GM18909 (cell line): ENCODE data around the gene CHAF1A.

Source experiments
- ATAC-seq: cut with Tn5 transposase; IDR thresholded peaks from one replicate; pipeline ENCODE4 v1.9.1; 2021; ENCODE audit warnings: mild to moderate bottlenecking; ENCODE audit not compliant: unreplicated experiment, poor library complexity

The CHAF1A gene

GRCh38 chr19:4378886-4379285 lies 23.6 kb upstream of the CHAF1A start:
- no peak for ATAC-seq

GRCh38 chr19:4379383-4380253 lies 22.8 kb upstream of the CHAF1A start:
- ATAC-seq = no peak

- ATAC-seq = peak; percentile 41
Measured at GRCh38 chr19:4380254-4380727, 22.1 kb upstream of the CHAF1A start.

GRCh38 chr19:4385291-4386040 lies 17.0 kb upstream of the CHAF1A start:
- no peak for ATAC-seq

GRCh38 chr19:4386041-4386782 lies 16.2 kb upstream of the CHAF1A start:
- ATAC-seq = no peak

GRCh38 chr19:4388337-4389063 lies 13.9 kb upstream of the CHAF1A start:
- ATAC-seq = no peak

- ATAC-seq = no peak
Measured at GRCh38 chr19:4389064-4389375, 13.4 kb upstream of the CHAF1A start.

- ATAC-seq = no peak
Measured at GRCh38 chr19:4389511-4390016, 12.9 kb upstream of the CHAF1A start.

GRCh38 chr19:4390017-4390566 lies 12.3 kb upstream of the CHAF1A start:
- no peak for ATAC-seq

GRCh38 chr19:4390567-4391305 lies 11.7 kb upstream of the CHAF1A start:
- no peak for ATAC-seq

- ATAC-seq = no peak
Measured at GRCh38 chr19:4391306-4391693, 11.1 kb upstream of the CHAF1A start.

GRCh38 chr19:4391701-4392483 lies 10.5 kb upstream of the CHAF1A start:
- no peak for ATAC-seq

GRCh38 chr19:4393947-4394590 lies 8.4 kb upstream of the CHAF1A start:
- ATAC-seq = no peak

GRCh38 chr19:4396949-4397783 lies 5.3 kb upstream of the CHAF1A start:
- ATAC-seq = no peak

- peak; percentile 7 for ATAC-seq
Measured at GRCh38 chr19:4399812-4400134, 2.7 kb upstream of the CHAF1A start.

GRCh38 chr19:4400135-4400936 lies 2.1 kb upstream of the CHAF1A start, which contains the start of gene SH3GL1:
Gene SH3GL1, minus strand, starts transcription at chr19:4400547. Its CDS starts 179 bp downstream, at chr19:4400368.
- peak; percentile 57 for ATAC-seq
